RWPE2 (cell line): Measurements from ENCODE around the gene MKRN3.

Source experiments
- ATAC-seq: fragments of 200-7000 bp; cut with Tn5 transposase; 3 replicates; pipeline ENCODE4 v1.9.1; 2021; ENCODE audit warnings: low read depth
- DNase-seq: peaks from one replicate; pipeline ENCODE4 v3.0.0-alpha.2; 2020; ENCODE audit warnings: low spot score
- H3K27ac ChIP-seq: fragments of 450-650 bp; 2 replicates; pipeline ENCODE4 v1.5.1; 2017; ENCODE audit warnings: mild to moderate bottlenecking; ENCODE audit not compliant: poor library complexity, severe bottlenecking
- H3K27me3 ChIP-seq: fragments of 250-450 bp; sonication (Bioruptor Pico); 2 replicates; pipeline ENCODE4 v1.5.1; 2021; ENCODE audit warnings: mild to moderate bottlenecking, moderate library complexity; ENCODE audit not compliant: insufficient read depth, poor library complexity, severe bottlenecking
- H3K36me3 ChIP-seq: fragments of 250-450 bp; sonication (Bioruptor Pico); 2 replicates; pipeline ENCODE4 v1.5.1; 2020; ENCODE audit warnings: low read depth, mild to moderate bottlenecking, moderate library complexity
- H3K4me1 ChIP-seq: fragments of 250-450 bp; sonication (Bioruptor Pico); 2 replicates; pipeline ENCODE4 v1.5.1; 2021; ENCODE audit warnings: mild to moderate bottlenecking, moderate library complexity; ENCODE audit not compliant: insufficient read depth, poor library complexity, severe bottlenecking
- H3K4me3 ChIP-seq: fragments of 250-450 bp; sonication (Bioruptor Pico); 2 replicates; pipeline ENCODE4 v1.5.1; 2021; ENCODE audit warnings: mild to moderate bottlenecking, moderate library complexity; ENCODE audit not compliant: severe bottlenecking
- H3K9me3 ChIP-seq: fragments of 250-450 bp; sonication (Bioruptor Pico); 2 replicates; pipeline ENCODE4 v1.5.1; 2021; ENCODE audit warnings: mild to moderate bottlenecking, moderate library complexity; ENCODE audit not compliant: severe bottlenecking
- CTCF ChIP-seq: fragments of 450-650 bp; IDR thresholded peaks from one replicate; pipeline ENCODE4 v1.5.1; 2017; ENCODE audit warnings: mild to moderate bottlenecking, moderate library complexity; ENCODE audit not compliant: poor library complexity, severe bottlenecking

MKRN3 gene

GRCh38 chr15:23548071-23548470 is 17.4 kb upstream of the MKRN3 start:
- no peak for ATAC-seq
- no peak for DNase-seq
- Histone ChIP-seq H3K9me3 (no peaks in the 10 kb centered on the region), H3K4me1 (no peaks in the 10 kb centered on the region), H3K4me3 (no peak overlapping the region), H3K27ac (no peak overlapping the region), H3K36me3 (no peaks in the 10 kb centered on the region), H3K27me3 (no peaks in the 10 kb centered on the region)
- TF ChIP-seq CTCF, result no peak

GRCh38 chr15:23561914-23562313 is 3.6 kb upstream of the MKRN3 start:
- no peak for ATAC-seq
- TF ChIP-seq CTCF, result no peak
- no peak for DNase-seq
- H3K27me3 ChIP-seq, result peaks cover 42% of the 10 kb centered on the region
- H3K4me3 ChIP-seq, result no peak overlapping the region
- H3K36me3 ChIP-seq, result no peaks in the 10 kb centered on the region
- peaks cover 2% of the 10 kb centered on the region for H3K4me1 ChIP-seq
- peaks cover 3% of the 10 kb centered on the region for H3K9me3 ChIP-seq
- no peak overlapping the region for H3K27ac ChIP-seq

- peak overlapping the region; percentile 35 for H3K4me3 ChIP-seq
- no peak overlapping the region for H3K27ac ChIP-seq
These were observed 566 bp upstream of the MKRN3 start for GRCh38 chr15:23564821-23565394.

GRCh38 chr15:23566071-23566554 is 639 bp downstream of the MKRN3 start:
- no peak for TF ChIP-seq CTCF
- peaks cover 23% of the 10 kb centered on the region for H3K27me3 ChIP-seq
- no peaks in the 10 kb centered on the region for H3K9me3 ChIP-seq
- ATAC-seq, result 0 out of 3 replicates have a peak, but pooled peaks have one; percentile 14
- H3K36me3 ChIP-seq, result no peaks in the 10 kb centered on the region
- no peak overlapping the region for H3K27ac ChIP-seq
- peaks cover 2% of the 10 kb centered on the region for H3K4me1 ChIP-seq
- no peak for DNase-seq
- peak overlapping the region; percentile 35 for H3K4me3 ChIP-seq

More at GRCh38 chr15:23564821-23565394, 566 bp upstream of the MKRN3 start:
- no peak for ATAC-seq
- Histone ChIP-seq H3K9me3 (no peaks in the 10 kb centered on the region), H3K36me3 (no peaks in the 10 kb centered on the region), H3K27me3 (peaks cover 29% of the 10 kb centered on the region), H3K4me1 (peaks cover 2% of the 10 kb centered on the region)
- TF ChIP-seq CTCF, result no peak
- no peak for DNase-seq

- Histone ChIP-seq H3K27me3 (peaks cover 23% of the 10 kb centered on the region), H3K9me3 (no peaks in the 10 kb centered on the region), H3K4me3 (no peak overlapping the region), H3K27ac (no peak overlapping the region), H3K36me3 (no peaks in the 10 kb centered on the region), H3K4me1 (peaks cover 2% of the 10 kb centered on the region)
- ATAC-seq (no peak), DNase-seq (no peak)
- no peak for TF ChIP-seq CTCF
These were observed 1.2 kb downstream of the MKRN3 start for GRCh38 chr15:23566651-23567050.
